Ectodermal cell (in vitro differentiated cells): ENCODE results near the gene SLIRP. TPM values are rescaled to one million over a fixed set of nuclear protein-coding genes. Genes with fewer than 3 reads are reported as not detected.
"Not testable (repeated sequence)": the region's sequence is repeated elsewhere in the genome, so short reads cannot be mapped to it uniquely, and the experiment has no call there.

Source experiments
- H3K27ac ChIP-seq: 2 replicates; pipeline ENCODE4 v1.7.0; 2013; ENCODE audit warnings: mild to moderate bottlenecking, low read depth, low read length; ENCODE audit not compliant: insufficient read depth, poor library complexity, severe bottlenecking
- H3K27me3 ChIP-seq: 2 replicates; pipeline ENCODE4 v1.7.0; 2013; ENCODE audit warnings: mild to moderate bottlenecking, low read length; ENCODE audit not compliant: insufficient read depth, control insufficient read depth, poor library complexity, severe bottlenecking
- H3K36me3 ChIP-seq: one replicate; pipeline ENCODE4 v1.7.0; 2013; ENCODE audit warnings: low read length; ENCODE audit not compliant: control insufficient read depth, insufficient read depth
- H3K4me1 ChIP-seq: one replicate; pipeline ENCODE4 v1.7.0; 2013; ENCODE audit warnings: low read length; ENCODE audit not compliant: control insufficient read depth, insufficient read depth
- H3K4me3 ChIP-seq: 2 replicates; pipeline ENCODE4 v1.7.0; 2013; ENCODE audit warnings: low read depth, low read length, control low read depth; ENCODE audit not compliant: insufficient read depth
- H3K9me3 ChIP-seq: 2 replicates; pipeline ENCODE4 v1.7.0; 2013; ENCODE audit warnings: mild to moderate bottlenecking, low read length, moderate library complexity; ENCODE audit not compliant: control insufficient read depth
- WGBS, 2 experiments: methylation state at CpG; one replicate each; pipeline ENCODE4 v1.1.7; 2013; ENCODE audit warnings: missing lambda C conversion rate in 2 of 2; 5-methylcytosine and 5-hydroxymethylcytosine counted together
- polyA plus RNA-seq, 4 experiments: library from polyadenylated mRNA; stranded (reverse); fragments of 50-300 nt; gene quantifications; one replicate each; pipeline ENCODE4 v1.2.3, GENCODE V29; 2013

Gene SLIRP
- polyA plus RNA-seq (2013, experiment 1 of 4): 323 TPM
- 305 TPM for polyA plus RNA-seq (2013, experiment 2 of 4)
- polyA plus RNA-seq (2013, experiment 3 of 4): 348 TPM
- 390 TPM for polyA plus RNA-seq (2013, experiment 4 of 4)

DNA sequence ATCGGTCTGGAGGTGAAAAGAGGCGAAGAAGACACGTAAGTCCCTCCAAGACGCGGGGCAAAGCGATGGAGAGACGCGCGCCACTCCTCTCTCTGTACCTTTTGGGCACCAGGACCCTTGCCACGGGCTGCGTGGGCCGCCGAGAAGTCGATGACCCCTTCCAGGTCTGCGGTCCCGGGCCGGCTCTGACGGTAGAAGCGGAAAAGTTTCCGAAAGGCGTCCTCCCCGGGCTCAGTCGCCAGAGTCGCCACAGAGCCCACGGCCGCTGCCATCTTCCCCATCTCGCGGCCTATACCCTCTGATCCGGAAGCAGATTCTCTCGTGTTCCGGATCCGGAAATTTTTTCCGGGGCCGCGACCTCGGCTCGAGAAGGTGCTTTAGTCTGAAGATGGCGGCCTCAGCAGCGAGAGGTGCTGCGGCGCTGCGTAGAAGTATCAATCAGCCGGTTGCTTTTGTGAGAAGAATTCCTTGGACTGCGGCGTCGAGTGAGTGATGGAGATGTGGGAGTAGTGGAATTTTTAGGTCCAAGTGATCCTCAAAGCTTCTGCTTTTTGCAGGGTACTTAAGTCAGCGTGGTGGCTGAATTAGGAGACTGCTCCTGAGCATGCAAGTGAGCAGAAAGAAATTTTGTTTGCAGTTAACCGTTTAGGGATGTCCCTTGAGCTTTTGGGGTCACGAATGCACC is at the start of gene SLIRP, which contains the start of gene ALKBH1:
TSS of gene SLIRP (plus strand) at position 380 of the 685 bp plus-strand sequence. CDS start at position 389, 9 bp downstream.
TSS of gene ALKBH1 (minus strand) at position 300 of the 685 bp plus-strand sequence. CDS start at position 281, 19 bp downstream.
- WGBS, 2 experiments: 0 to 1% methylated on average over 49 of the region's 49 CpGs
- peaks cover 19% of the 10 kb centered on the region for H3K36me3 ChIP-seq
- H3K27ac ChIP-seq: peak within 1 kb of the TSS; percentile 69

DNA sequence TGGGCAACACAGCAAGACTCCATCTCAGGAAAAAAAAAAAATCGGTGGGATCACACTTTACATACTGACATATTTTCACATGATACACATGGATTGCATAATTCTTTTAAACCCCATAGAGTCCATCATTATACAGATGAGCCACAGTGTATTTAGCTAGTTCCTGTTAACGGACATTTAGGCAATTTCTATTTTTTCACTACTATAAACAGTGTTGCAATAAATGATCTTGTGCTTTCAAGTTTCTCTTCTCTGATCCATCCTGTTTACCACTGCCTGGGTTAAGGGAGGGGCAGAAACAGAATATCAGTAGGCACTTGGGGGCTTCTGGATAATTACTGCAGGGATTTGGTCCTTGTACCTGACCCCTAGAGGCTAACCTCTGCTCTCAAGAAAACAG is 48.1 kb upstream of the SLIRP start:
- no peaks in the 10 kb centered on the region for H3K9me3 ChIP-seq
- H3K4me1 ChIP-seq: peaks cover 5% of the 10 kb centered on the region
- WGBS, 2 experiments: 84 to 90% methylated on average over 2 of the region's 2 CpGs
- no peak overlapping the region for H3K27ac ChIP-seq
- H3K36me3 ChIP-seq: no peaks in the 10 kb centered on the region
- H3K27me3 ChIP-seq: no peaks in the 10 kb centered on the region
- H3K4me3 ChIP-seq: no peak overlapping the region

More for the DNA sequence above, at the start of gene SLIRP, which contains the start of gene ALKBH1:
- peaks cover 6% of the 10 kb centered on the region for H3K4me1 ChIP-seq
- H3K27me3 ChIP-seq: no peaks in the 10 kb centered on the region
- H3K9me3 ChIP-seq: no peaks in the 10 kb centered on the region
- peak within 1 kb of the TSS; percentile 86 for H3K4me3 ChIP-seq

- Histone ChIP-seq H3K4me1 (peaks cover 4% of the 10 kb centered on the region), H3K27me3 (no peaks in the 10 kb centered on the region), H3K4me3 (no peak overlapping the region), H3K27ac (no peak overlapping the region), H3K36me3 (no peaks in the 10 kb centered on the region), H3K9me3 (no peaks in the 10 kb centered on the region)
- WGBS, 2 experiments: 90 to 91% methylated on average over 7 of the region's 7 CpGs
These were observed 47.1 kb upstream of the SLIRP start for GRCh38 chr14:77660754-77661153.

GRCh38 chr14:77661562-77661961 is 46.3 kb upstream of the SLIRP start:
- 69 to 78% methylated on average over 7 of the region's 9 CpGs for WGBS, 2 experiments
- not testable (repeated sequence) for H3K9me3 ChIP-seq, H3K27ac ChIP-seq, H3K27me3 ChIP-seq, H3K4me1 ChIP-seq, H3K4me3 ChIP-seq, H3K36me3 ChIP-seq

- 89% methylated on average over 6 of the region's 6 CpGs for WGBS, 2 experiments
- H3K4me3 ChIP-seq: no peak overlapping the region
These were observed 44.6 kb upstream of the SLIRP start for GRCh38 chr14:77663293-77663692.

DNA sequence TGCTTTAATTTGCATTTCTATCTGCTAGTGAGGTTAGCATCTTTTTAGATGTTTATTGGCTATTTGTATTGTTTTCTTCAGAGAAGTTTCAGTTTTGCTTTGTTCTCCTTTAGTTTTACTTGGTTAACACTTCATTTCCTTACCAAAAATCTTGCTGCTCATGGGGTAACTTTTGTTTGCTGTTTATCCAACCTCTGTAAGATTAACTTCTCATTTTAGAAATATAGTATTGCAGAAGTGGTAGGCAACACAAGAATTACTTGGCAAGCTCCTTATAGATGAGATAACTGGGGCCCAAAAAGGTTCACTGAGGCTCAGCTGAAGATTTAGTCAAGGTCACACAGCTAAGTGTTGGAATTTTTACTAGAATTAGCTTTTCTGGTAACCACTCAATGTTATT is 40.6 kb upstream of the SLIRP start:
- Histone ChIP-seq H3K27ac (no peak overlapping the region), H3K9me3 (no peaks in the 10 kb centered on the region), H3K27me3 (no peaks in the 10 kb centered on the region), H3K4me3 (no peak overlapping the region), H3K4me1 (no peaks in the 10 kb centered on the region), H3K36me3 (no peaks in the 10 kb centered on the region)

More at GRCh38 chr14:77663293-77663692, 44.6 kb upstream of the SLIRP start:
- Histone ChIP-seq H3K27ac (no peak overlapping the region), H3K27me3 (no peaks in the 10 kb centered on the region), H3K36me3 (no peaks in the 10 kb centered on the region), H3K9me3 (no peaks in the 10 kb centered on the region), H3K4me1 (peaks cover 4% of the 10 kb centered on the region)

DNA sequence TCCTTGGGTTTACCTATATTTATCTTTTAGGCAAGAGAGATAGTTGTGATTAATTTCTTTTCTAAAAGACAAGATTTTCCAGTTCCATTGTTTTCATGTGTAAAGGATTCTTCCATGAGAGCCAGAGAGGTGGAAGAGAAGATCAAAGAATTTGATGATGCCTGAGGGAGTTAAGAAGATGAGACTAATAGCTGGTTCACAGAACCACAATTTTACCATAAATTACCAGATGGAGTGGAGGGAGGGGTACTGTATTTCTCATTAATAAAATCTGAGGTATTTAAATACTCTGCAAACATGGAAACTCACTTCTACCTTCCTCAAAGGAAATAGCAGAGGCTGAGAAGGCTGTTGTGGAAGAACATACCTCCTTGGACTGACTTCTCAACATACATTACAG is 34.7 kb upstream of the SLIRP start:
- H3K4me3 ChIP-seq: no peak overlapping the region

DNA sequence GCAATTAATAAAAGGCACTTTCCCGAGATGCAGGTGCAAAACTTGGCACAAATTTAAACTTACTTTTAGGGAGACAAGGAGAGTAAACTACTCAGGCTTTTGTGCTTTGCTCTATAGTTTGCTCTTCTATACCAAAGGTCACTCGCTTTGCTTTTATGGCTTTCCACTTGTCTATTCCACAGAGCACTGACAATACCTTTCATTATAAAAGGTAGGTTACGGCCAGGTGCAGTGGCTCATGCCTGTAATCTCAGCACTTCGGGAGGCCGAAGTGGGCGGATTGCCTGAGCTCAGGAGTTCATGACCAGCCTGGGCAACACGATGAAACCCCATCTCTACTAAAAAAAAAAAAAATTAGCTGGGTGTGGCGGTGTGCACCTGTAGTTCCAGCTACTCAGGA is 33.0 kb upstream of the SLIRP start:
- no peaks in the 10 kb centered on the region for H3K9me3 ChIP-seq
- WGBS, 2 experiments: 88 to 95% methylated on average over 8 of the region's 8 CpGs
- H3K4me3 ChIP-seq: no peak overlapping the region
- no peaks in the 10 kb centered on the region for H3K4me1 ChIP-seq
- peaks cover 4% of the 10 kb centered on the region for H3K36me3 ChIP-seq
- H3K27ac ChIP-seq: no peak overlapping the region
- no peaks in the 10 kb centered on the region for H3K27me3 ChIP-seq

More for the DNA sequence above, 34.7 kb upstream of the SLIRP start:
- no peak overlapping the region for H3K27ac ChIP-seq
- H3K4me1 ChIP-seq: no peaks in the 10 kb centered on the region
- peaks cover 4% of the 10 kb centered on the region for H3K36me3 ChIP-seq
- H3K27me3 ChIP-seq: no peaks in the 10 kb centered on the region
- H3K9me3 ChIP-seq: no peaks in the 10 kb centered on the region

DNA sequence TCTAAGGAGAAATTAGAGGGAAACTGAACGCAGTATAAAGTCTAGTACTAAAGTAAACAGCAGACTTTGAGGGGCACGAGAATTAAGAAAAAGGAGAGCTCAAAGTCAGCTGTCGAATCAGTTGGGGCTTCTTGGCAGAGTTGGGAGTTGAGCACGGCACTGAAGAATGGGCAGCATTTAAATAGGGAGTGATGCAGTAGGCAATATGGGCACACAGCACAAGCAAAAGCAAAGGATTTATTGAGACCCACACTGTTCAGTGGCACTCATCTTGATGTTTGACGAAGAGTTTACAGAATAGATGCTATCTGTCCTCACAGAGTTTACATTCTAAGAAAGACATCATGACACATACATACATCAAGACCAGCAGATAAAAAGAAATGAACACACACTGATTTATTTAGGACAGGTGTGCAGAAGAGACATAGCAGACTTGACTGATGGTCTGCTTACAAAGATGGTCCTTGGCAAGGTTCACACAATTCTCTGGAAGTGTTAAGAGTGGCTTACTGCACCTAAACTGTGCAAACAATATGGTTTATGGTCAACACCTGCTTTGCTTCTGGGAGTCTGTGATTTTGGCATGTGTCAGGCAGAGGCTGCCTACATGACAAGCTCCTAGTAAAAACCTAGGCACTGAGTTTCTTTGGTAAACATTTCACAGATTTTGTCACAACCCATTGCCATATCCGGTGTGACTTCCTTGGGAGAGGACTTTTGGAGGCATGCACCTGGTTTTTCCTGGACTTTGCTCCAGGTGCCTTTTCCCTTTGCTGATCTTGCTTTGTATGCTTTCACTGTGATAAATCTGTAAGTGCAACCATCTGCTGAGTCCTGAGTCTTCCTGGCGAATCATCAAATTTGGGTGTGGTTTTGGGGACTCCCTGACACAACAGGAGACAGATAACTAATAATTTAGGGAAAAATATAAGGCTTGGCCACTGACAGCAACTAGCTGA is 26.4 kb upstream of the SLIRP start:
- Histone ChIP-seq H3K4me3 (no peak overlapping the region), H3K9me3 (no peaks in the 10 kb centered on the region), H3K27me3 (no peaks in the 10 kb centered on the region), H3K4me1 (no peaks in the 10 kb centered on the region), H3K27ac (no peak overlapping the region), H3K36me3 (no peaks in the 10 kb centered on the region)
- 90 to 96% methylated on average over 7 of the region's 7 CpGs for WGBS, 2 experiments

DNA sequence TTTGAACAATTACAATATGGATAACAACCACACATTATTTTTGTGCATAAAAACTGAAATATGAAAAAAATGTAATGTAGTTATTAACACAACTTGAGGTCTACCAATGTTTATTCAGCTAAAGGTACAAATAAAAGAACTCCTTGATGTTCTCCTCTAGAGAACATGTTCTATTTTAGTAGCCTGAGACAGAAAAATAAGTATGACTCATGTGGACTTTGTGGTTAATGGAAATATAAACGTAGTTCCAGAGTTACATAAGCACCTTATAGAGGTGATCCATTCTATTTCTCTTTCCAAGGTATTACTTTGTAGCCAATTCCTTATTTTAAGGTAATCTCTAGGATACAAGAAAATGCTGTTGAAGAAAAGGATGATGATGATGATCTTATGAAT is 25.7 kb upstream of the SLIRP start:
- no peaks in the 10 kb centered on the region for H3K9me3 ChIP-seq
- no peak overlapping the region for H3K4me3 ChIP-seq
- no peaks in the 10 kb centered on the region for H3K4me1 ChIP-seq
- WGBS, 2 experiments: 100% methylated on average over 1 of the region's 1 CpG
- H3K27ac ChIP-seq: no peak overlapping the region
- no peaks in the 10 kb centered on the region for H3K36me3 ChIP-seq
- H3K27me3 ChIP-seq: no peaks in the 10 kb centered on the region
